T-helper 2 cell treated with Interferon-gamma antibody and Interleukin-4, amounts not matched to agents 100 ng/mL and 5 ng/mL, for 36 hours (primary cell): ENCODE data around the gene NME9. TPM values are rescaled to one million over a fixed set of nuclear protein-coding genes. Genes with fewer than 3 reads are reported as not detected.
"Not testable (repeated sequence)": the region's sequence is repeated elsewhere in the genome, so short reads cannot be mapped to it uniquely, and the experiment has no call there.

Source experiments
- intact Hi-C: fragments of 100-400 bp; cut with micrococcal nuclease; formaldehyde crosslinking; loops from one replicate; pipeline ENCODE4 v1.15.1; 2023
- total RNA-seq: library from RNA; stranded (reverse); gene quantifications from 2 replicates; pipeline ENCODE4 v1.2.3, GENCODE V29; 2022

The NME9 gene
- total RNA-seq, result not detected in 2 replicates

GRCh38 chr3:138329127-138329983 is at the start of gene NME9:
TSS of gene NME9 (minus strand) at chr3:138329851. CDS start at chr3:138329335, 516 bp downstream.
- intact Hi-C loops, result loop anchor here (1.0 kb wide), 1 partner anchor 142 kb away; the partner anchor contains the start of gene ARMC8

- intact Hi-C loops, result no loop called here
These were observed 49.3 kb upstream of the NME9 start for GRCh38 chr3:138378990-138379389.

- intact Hi-C loops, result no loop called here
These were observed 48.7 kb upstream of the NME9 start for GRCh38 chr3:138378331-138378730.

- intact Hi-C loops, result no loop called here
These were observed 48.2 kb upstream of the NME9 start for GRCh38 chr3:138377804-138378203.

- intact Hi-C loops, result not testable (repeated sequence)
These were observed 47.6 kb upstream of the NME9 start for GRCh38 chr3:138377212-138377611.

GRCh38 chr3:138376663-138377062 is 47.0 kb upstream of the NME9 start:
- intact Hi-C loops, result no loop called here

- intact Hi-C loops, result no loop called here
These were observed 45.8 kb upstream of the NME9 start for GRCh38 chr3:138375447-138375846.

GRCh38 chr3:138374573-138375134 is 45.0 kb upstream of the NME9 start:
- intact Hi-C loops, result no loop called here

GRCh38 chr3:138373736-138374094 is 44.1 kb upstream of the NME9 start:
- intact Hi-C loops, result no loop called here

GRCh38 chr3:138373087-138373735 is 43.6 kb upstream of the NME9 start:
- intact Hi-C loops, result no loop called here

- intact Hi-C loops, result no loop called here
These were observed 41.7 kb upstream of the NME9 start for GRCh38 chr3:138371070-138371965.

- intact Hi-C loops, result no loop called here
These were observed 40.7 kb upstream of the NME9 start for GRCh38 chr3:138370321-138370720.

- intact Hi-C loops, result no loop called here
These were observed 39.7 kb upstream of the NME9 start for GRCh38 chr3:138369151-138369900.

- intact Hi-C loops, result no loop called here
These were observed 38.3 kb upstream of the NME9 start for GRCh38 chr3:138367911-138368310.

- intact Hi-C loops, result no loop called here
These were observed 37.7 kb upstream of the NME9 start for GRCh38 chr3:138367326-138367850.

GRCh38 chr3:138366006-138366759 is 36.5 kb upstream of the NME9 start:
- intact Hi-C loops, result no loop called here

- intact Hi-C loops, result no loop called here
These were observed 35.6 kb upstream of the NME9 start for GRCh38 chr3:138365253-138365555.

GRCh38 chr3:138364356-138365252 is 35.0 kb upstream of the NME9 start:
- intact Hi-C loops, result no loop called here

GRCh38 chr3:138363322-138363721 is 33.7 kb upstream of the NME9 start:
- intact Hi-C loops, result no loop called here
